Parathyroid adenoma (tissue), 2 donors: Measurements from ENCODE around the gene LSM14A.

ENCODE experiments used
- H2AFZ ChIP-seq: fragments of 300-600 bp; sonication (generic); one replicate; pipeline ENCODE4 v1.7.0; 2017; ENCODE audit warnings: antibody characterized with exemption, mild to moderate bottlenecking
- H3K27ac ChIP-seq: fragments of 300-600 bp; sonication (generic); one replicate; pipeline ENCODE4 v1.7.0; 2017
- H3K27me3 ChIP-seq: fragments of 300-600 bp; sonication (generic); one replicate; pipeline ENCODE4 v1.7.0; 2017; ENCODE audit warnings: low read length; ENCODE audit not compliant: control insufficient read depth, insufficient read depth
- H3K36me3 ChIP-seq: fragments of 300-600 bp; sonication (generic); one replicate; pipeline ENCODE4 v1.7.0; 2017; ENCODE audit warnings: low read length; ENCODE audit not compliant: control insufficient read depth, insufficient read depth
- H3K4me1 ChIP-seq: fragments of 300-600 bp; sonication (generic); one replicate; pipeline ENCODE4 v1.7.0; 2017; ENCODE audit warnings: control low read depth
- H3K4me2 ChIP-seq: fragments of 300-600 bp; sonication (generic); one replicate; pipeline ENCODE4 v1.7.0; 2017; ENCODE audit warnings: low read length
- H3K4me3 ChIP-seq: fragments of 300-600 bp; sonication (generic); one replicate; pipeline ENCODE4 v1.7.0; 2017; ENCODE audit warnings: low read depth, low read length
- H3K79me2 ChIP-seq: fragments of 300-600 bp; sonication (generic); one replicate; pipeline ENCODE4 v1.7.0; 2017; ENCODE audit warnings: control low read depth
- H3K9ac ChIP-seq: fragments of 300-600 bp; sonication (generic); one replicate; pipeline ENCODE4 v1.7.0; 2017; ENCODE audit warnings: mild to moderate bottlenecking
- H3K9me3 ChIP-seq: fragments of 300-600 bp; sonication (generic); one replicate; pipeline ENCODE4 v1.7.0; 2017; ENCODE audit warnings: low read length; ENCODE audit not compliant: control insufficient read depth
- TF ChIP-seq, protein P1 (sequence below): fragments of 300-600 bp; sonication (generic); IDR thresholded peaks from one replicate; pipeline ENCODE4 v1.7.0; 2017; ENCODE audit warnings: antibody characterized with exemption, mild to moderate bottlenecking
- donor health status: primary hyperparathyroidism.

Gene LSM14A

DNA sequence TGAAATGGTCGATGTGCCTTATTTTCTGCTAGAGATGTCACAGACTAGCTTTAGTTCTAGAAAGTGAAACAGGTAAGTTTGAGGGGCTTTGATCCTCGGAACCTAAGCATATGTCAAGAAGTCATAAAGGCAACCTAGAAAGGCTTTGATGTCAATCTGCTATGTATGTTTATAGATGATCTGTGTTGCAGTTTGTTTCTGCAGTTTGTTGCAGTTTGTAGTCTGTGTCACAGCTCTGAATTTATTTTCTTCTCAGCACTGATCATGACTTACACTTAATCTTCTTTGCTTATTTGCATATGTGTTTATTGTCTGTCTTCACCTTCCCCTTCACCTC is 5.9 kb downstream of the LSM14A start:
- no peaks in the 10 kb centered on the region for H3K9me3 ChIP-seq
- H3K79me2 ChIP-seq, result peaks cover 74% of the 10 kb centered on the region
- no peak overlapping the region for H2AFZ ChIP-seq
- H3K9ac ChIP-seq, result no peak overlapping the region
- no peak overlapping the region for H3K27ac ChIP-seq
- no peak overlapping the region for H3K4me3 ChIP-seq
- TF ChIP-seq, protein P1, sequence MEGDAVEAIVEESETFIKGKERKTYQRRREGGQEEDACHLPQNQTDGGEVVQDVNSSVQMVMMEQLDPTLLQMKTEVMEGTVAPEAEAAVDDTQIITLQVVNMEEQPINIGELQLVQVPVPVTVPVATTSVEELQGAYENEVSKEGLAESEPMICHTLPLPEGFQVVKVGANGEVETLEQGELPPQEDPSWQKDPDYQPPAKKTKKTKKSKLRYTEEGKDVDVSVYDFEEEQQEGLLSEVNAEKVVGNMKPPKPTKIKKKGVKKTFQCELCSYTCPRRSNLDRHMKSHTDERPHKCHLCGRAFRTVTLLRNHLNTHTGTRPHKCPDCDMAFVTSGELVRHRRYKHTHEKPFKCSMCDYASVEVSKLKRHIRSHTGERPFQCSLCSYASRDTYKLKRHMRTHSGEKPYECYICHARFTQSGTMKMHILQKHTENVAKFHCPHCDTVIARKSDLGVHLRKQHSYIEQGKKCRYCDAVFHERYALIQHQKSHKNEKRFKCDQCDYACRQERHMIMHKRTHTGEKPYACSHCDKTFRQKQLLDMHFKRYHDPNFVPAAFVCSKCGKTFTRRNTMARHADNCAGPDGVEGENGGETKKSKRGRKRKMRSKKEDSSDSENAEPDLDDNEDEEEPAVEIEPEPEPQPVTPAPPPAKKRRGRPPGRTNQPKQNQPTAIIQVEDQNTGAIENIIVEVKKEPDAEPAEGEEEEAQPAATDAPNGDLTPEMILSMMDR, result no peak
- H3K36me3 ChIP-seq, result no peaks in the 10 kb centered on the region
- H3K27me3 ChIP-seq, result no peaks in the 10 kb centered on the region
- H3K4me2 ChIP-seq, result no peak overlapping the region
- H3K4me1 ChIP-seq, result peaks cover 18% of the 10 kb centered on the region

DNA sequence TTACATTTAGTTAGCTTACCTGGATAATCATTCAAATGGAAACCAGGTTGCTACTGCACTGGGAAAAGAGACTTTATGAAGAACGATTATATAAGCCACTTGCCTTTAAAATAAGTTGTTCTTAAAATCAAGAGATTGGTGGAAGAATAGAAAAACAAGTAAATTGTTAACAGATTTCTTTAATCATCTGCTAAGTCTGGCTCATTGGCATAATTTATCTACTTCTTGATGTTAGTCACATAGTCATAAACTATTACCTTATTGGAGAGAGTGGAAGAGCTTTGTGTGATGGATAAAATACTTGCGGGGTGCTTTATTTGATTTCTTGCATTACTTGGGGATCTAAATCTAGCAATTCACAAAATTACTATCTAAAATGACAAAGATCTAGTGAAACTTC is 6.8 kb downstream of the LSM14A start:
- peaks cover 81% of the 10 kb centered on the region for H3K79me2 ChIP-seq

DNA sequence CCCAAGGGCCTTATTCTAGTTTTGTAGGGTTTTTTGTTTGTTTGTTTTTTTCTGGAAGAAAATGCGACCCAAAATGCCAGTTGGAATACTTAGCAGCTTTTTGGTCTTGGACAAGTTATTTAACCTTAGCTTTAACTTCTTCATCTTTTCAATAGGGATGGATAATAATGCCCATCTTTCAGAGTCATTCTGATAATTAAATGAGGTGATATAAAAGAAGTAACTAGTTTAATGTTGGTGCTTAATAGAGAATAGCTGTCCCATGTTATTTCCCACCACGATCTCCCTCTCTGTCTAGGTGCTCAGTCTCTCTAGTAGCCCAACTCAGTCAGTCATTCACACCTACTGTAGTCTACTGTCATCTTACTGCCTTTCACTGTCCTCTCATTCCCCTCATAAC is 8.0 kb downstream of the LSM14A start:
- H3K4me1 ChIP-seq, result peaks cover 28% of the 10 kb centered on the region
- H3K9ac ChIP-seq, result no peak overlapping the region
- H3K27me3 ChIP-seq, result no peaks in the 10 kb centered on the region
- TF ChIP-seq, protein P1, result no peak
- peaks cover 79% of the 10 kb centered on the region for H3K79me2 ChIP-seq
- H3K4me3 ChIP-seq, result no peak overlapping the region
- no peaks in the 10 kb centered on the region for H3K9me3 ChIP-seq
- H3K27ac ChIP-seq, result no peak overlapping the region
- H3K36me3 ChIP-seq, result no peaks in the 10 kb centered on the region
- H2AFZ ChIP-seq, result no peak overlapping the region
- H3K4me2 ChIP-seq, result no peak overlapping the region

More for the DNA sequence above, 6.8 kb downstream of the LSM14A start:
- H3K4me1 ChIP-seq, result peaks cover 18% of the 10 kb centered on the region
- H3K9me3 ChIP-seq, result no peaks in the 10 kb centered on the region
- no peak overlapping the region for H3K9ac ChIP-seq
- no peak overlapping the region for H2AFZ ChIP-seq
- TF ChIP-seq, protein P1, result no peak
- no peaks in the 10 kb centered on the region for H3K36me3 ChIP-seq
- H3K4me2 ChIP-seq, result no peak overlapping the region
- H3K4me3 ChIP-seq, result no peak overlapping the region
- H3K27ac ChIP-seq, result no peak overlapping the region
- H3K27me3 ChIP-seq, result no peaks in the 10 kb centered on the region

DNA sequence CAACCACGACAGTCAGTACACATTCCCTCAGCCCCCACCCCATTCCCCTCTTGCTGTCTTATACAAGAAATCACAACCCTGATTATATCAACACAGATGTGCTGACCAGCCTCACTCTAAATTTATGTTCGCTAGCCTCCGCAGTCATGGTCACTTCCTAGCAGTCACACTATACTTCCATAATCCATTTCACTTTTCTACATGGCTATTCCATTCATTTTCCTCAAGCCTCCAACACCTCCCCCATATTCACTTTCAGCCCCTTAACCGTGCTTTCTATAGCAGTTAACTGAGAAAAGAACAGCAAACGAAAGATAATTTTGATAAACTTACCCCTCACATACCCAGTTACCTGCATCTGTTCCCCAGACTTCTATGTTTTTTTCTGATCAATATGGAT is 8.4 kb downstream of the LSM14A start:
- Histone ChIP-seq H3K9ac (no peak overlapping the region), H3K4me1 (peaks cover 32% of the 10 kb centered on the region), H2AFZ (no peak overlapping the region)

More for the DNA sequence above, 8.4 kb downstream of the LSM14A start:
- Histone ChIP-seq H3K27me3 (no peaks in the 10 kb centered on the region), H3K36me3 (no peaks in the 10 kb centered on the region), H3K9me3 (no peaks in the 10 kb centered on the region), H3K79me2 (peaks cover 80% of the 10 kb centered on the region), H3K27ac (no peak overlapping the region), H3K4me3 (no peak overlapping the region), H3K4me2 (no peak overlapping the region)
- TF ChIP-seq, protein P1, result no peak
